GOT3 (cell line): Measurements from ENCODE around the gene SYTL4.

Source experiments
- DNase-seq: peaks from one replicate; lab custom pipeline; 2025; ENCODE audit warnings: mixed read lengths; lab: John Stamatoyannopoulos, UW

Gene SYTL4

GRCh38 chrX:100648458-100649417 is 83.2 kb downstream of the SYTL4 start:
- DNase-seq: no peak

GRCh38 chrX:100647739-100648138 is 84.2 kb downstream of the SYTL4 start:
- no peak for DNase-seq

GRCh38 chrX:100647095-100647494 is 84.8 kb downstream of the SYTL4 start:
- no peak for DNase-seq

GRCh38 chrX:100645106-100645505 is 86.8 kb downstream of the SYTL4 start:
- no peak for DNase-seq

- DNase-seq: no peak
Measured at GRCh38 chrX:100643956-100644860, 87.7 kb downstream of the SYTL4 start, which contains the start of gene SRPX2. Gene SRPX2, plus strand, starts transcription at chrX:100644199. Its CDS starts 2,124 bp downstream, at chrX:100646323.

GRCh38 chrX:100643212-100643611 is 88.7 kb downstream of the SYTL4 start:
- DNase-seq: no peak

GRCh38 chrX:100642290-100642689 is 89.6 kb downstream of the SYTL4 start:
- no peak for DNase-seq

GRCh38 chrX:100636321-100636991 is 95.5 kb downstream of the SYTL4 start, which contains the start of gene TSPAN6:
Gene TSPAN6, minus strand, starts transcription at chrX:100636806. Its CDS starts 112 bp downstream, at chrX:100636694.
- DNase-seq: peak; percentile 8

GRCh38 chrX:100635989-100636320 is 96.0 kb downstream of the SYTL4 start:
- no peak for DNase-seq

GRCh38 chrX:100635040-100635439 is 96.9 kb downstream of the SYTL4 start:
- no peak for DNase-seq

- no peak for DNase-seq
Measured at GRCh38 chrX:100625985-100626491, 105.9 kb downstream of the SYTL4 start.
